ENCODE data around the gene FNDC11. TPM values are rescaled to one million over a fixed set of nuclear protein-coding genes. Genes with fewer than 3 reads are reported as not detected.
A peak's percentile ranks its signal among the peaks of the same experiment; 100 is the strongest.

The FNDC11 gene
- total and polyA plus RNA-seq, 7 experiments from 2014 or later = 0.22 to 1.2 (median 0.32) TPM

DNA sequence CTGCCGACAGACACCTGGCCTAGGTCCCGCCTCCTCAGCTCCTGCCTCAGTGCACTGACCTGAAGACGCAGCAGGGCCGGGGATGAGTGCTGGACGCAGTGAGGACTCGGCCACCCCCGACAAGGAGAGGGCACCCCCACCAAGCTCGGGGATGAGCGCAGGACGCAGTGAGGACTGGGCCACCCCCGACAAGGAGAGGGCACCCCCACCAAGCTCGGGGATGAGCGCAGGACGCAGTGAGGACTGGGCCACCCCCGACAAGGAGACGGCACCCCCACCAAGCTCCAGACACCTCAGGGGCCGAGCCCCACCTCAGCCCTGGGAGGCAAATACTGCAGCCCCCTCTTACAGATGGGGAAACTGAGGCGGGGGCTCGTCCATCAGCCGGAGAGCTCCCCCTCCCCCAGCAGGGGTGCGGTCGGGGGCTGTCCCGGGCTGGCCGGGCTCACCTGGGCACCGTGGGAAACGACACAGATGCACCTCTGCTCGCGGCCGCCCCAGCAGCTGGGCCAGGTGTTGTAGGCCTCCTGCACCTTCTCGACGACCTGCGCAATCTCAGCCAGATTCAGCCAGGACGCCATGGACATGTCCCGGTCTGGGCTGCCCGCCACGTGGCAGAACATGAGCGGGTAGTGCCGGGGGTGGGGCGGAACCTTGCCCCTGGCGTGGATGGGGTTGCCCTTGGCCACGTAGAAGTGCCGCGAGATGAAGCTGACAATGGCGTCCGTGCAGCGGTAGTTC, 12.6 kb downstream of the FNDC11 start:
- Histone ChIP-seq H3K9me3 (ENCODE audit: control insufficient read depth in 2 of 3, low read length in 3 of 3) (no peaks in the 10 kb centered on the region), H3K36me3 (ENCODE audit: control insufficient read depth in 2 of 3, insufficient read depth in 3 of 3, low read length in 3 of 3) (peaks cover 0 to 43% (median 3%) of the 10 kb centered on the region in 3 experiments), H3K4me3 (ENCODE audit: low read length) (no peak overlapping the region), H3K4me1 (ENCODE audit: control insufficient read depth in 2 of 2, insufficient read depth in 2 of 2, low read length in 2 of 2) (peaks cover 19 to 28% of the 10 kb centered on the region in 2 donors), H3K27me3 (ENCODE audit: control insufficient read depth in 2 of 2, insufficient read depth in 2 of 2, low read length in 2 of 2) (no peaks in the 10 kb centered on the region), H3K27ac (ENCODE audit: low read depth, low read length) (no peak overlapping the region)
- DNase-seq (no peak), ATAC-seq (no peak)
- no peaks in the 10 kb centered on the region for H3K27me3 Mint-ChIP-seq
- peaks cover 0 to 11% (median 0%) of the 10 kb centered on the region in 5 donors for H3K36me3 Mint-ChIP-seq
- peaks cover 0 to 2% (median 0%) of the 10 kb centered on the region in 11 donors for H3K9me3 Mint-ChIP-seq
- intact Hi-C loops (cut with micrococcal nuclease) = loop anchor here in 1 of 2 donors (2.0 kb wide), 1 partner anchor 14 kb away; no protein-coding TSS in a partner anchor
- no peak overlapping the region for H3K27ac Mint-ChIP-seq
- CTCF ChIA-PET = no interaction called here
- peak overlapping the region in 4 of 10 donors; percentile 25 to 86 (median 83) for H3K4me3 Mint-ChIP-seq
- peaks cover 9 to 34% (median 21%) of the 10 kb centered on the region in 7 donors for H3K4me1 Mint-ChIP-seq
- POLR2A ChIA-PET = interaction anchor here (1.1 to 2.9 kb wide), 5 partner anchors 12 to 171 kb away, joined by 3 to 10 read pairs (median 5); partner anchors contain the start of genes FNDC11 and PTK6

DNA sequence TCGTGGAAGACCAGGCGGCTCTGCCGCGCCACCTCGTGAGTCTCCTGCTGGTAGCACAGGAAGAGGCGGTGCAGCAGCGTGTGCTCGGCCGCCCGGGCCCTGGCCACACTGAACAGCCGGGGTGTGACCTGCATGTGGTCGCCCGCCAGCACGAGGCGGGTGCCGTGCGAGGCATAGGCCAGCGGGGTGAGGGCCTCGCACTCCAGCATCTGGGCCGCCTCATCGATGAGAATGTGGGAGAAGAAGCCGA, 13.1 kb downstream of the FNDC11 start:
- no peak for DNase-seq
- H3K9me3 ChIP-seq (ENCODE audit: control insufficient read depth in 2 of 3, low read length in 3 of 3) = no peaks in the 10 kb centered on the region
- H3K27ac ChIP-seq (ENCODE audit: low read depth, low read length) = no peak overlapping the region
- H3K36me3 ChIP-seq (ENCODE audit: control insufficient read depth in 2 of 3, insufficient read depth in 3 of 3, low read length in 3 of 3) = peaks cover 0 to 42% (median 0%) of the 10 kb centered on the region in 3 experiments
- intact Hi-C loops (cut with micrococcal nuclease) = loop anchor here in 1 of 2 donors (2.0 kb wide), 1 partner anchor 14 kb away; no protein-coding TSS in a partner anchor
- H3K4me1 Mint-ChIP-seq = peaks cover 9 to 34% (median 21%) of the 10 kb centered on the region in 7 donors
- peak overlapping the region in 7 of 10 donors; percentile 25 to 86 (median 81) for H3K4me3 Mint-ChIP-seq
- ATAC-seq = peak; percentile 47
- ChIA-PET POLR2A (interaction anchor here (0.7 to 2.9 kb wide), 7 partner anchors 12 to 171 kb away, joined by 3 to 10 read pairs (median 4); partner anchors contain the start of genes ARFRP1, FNDC11, PTK6 and ZGPAT), CTCF (no interaction called here)
- H3K4me1 ChIP-seq (ENCODE audit: control insufficient read depth in 2 of 2, insufficient read depth in 2 of 2, low read length in 2 of 2) = peaks cover 19 to 28% of the 10 kb centered on the region in 2 donors
- no peak overlapping the region for H3K4me3 ChIP-seq (ENCODE audit: low read length)
- H3K27ac Mint-ChIP-seq = no peak overlapping the region
- H3K9me3 Mint-ChIP-seq = peaks cover 0 to 2% (median 0%) of the 10 kb centered on the region in 11 donors
- H3K27me3 ChIP-seq (ENCODE audit: control insufficient read depth in 2 of 2, insufficient read depth in 2 of 2, low read length in 2 of 2) = no peaks in the 10 kb centered on the region
- H3K36me3 Mint-ChIP-seq = peaks cover 0 to 11% (median 0%) of the 10 kb centered on the region in 5 donors
- H3K27me3 Mint-ChIP-seq = no peaks in the 10 kb centered on the region

GRCh38 chr20:63567386-63568169, 13.6 kb downstream of the FNDC11 start:
- peaks cover 0 to 41% (median 0%) of the 10 kb centered on the region in 3 experiments for H3K36me3 ChIP-seq (ENCODE audit: control insufficient read depth in 2 of 3, insufficient read depth in 3 of 3, low read length in 3 of 3)
- peaks cover 19 to 28% of the 10 kb centered on the region in 2 donors for H3K4me1 ChIP-seq (ENCODE audit: control insufficient read depth in 2 of 2, insufficient read depth in 2 of 2, low read length in 2 of 2)
- H3K9me3 ChIP-seq (ENCODE audit: control insufficient read depth in 2 of 3, low read length in 3 of 3) = no peaks in the 10 kb centered on the region
- H3K36me3 Mint-ChIP-seq = peaks cover 0 to 11% (median 0%) of the 10 kb centered on the region in 5 donors
- intact Hi-C loops (cut with micrococcal nuclease) = loop anchor here (2.0 kb wide), 1 partner anchor 15 kb away; no protein-coding TSS in a partner anchor
- no peak overlapping the region for H3K27ac ChIP-seq (ENCODE audit: low read depth, low read length)
- ATAC-seq (peak; percentile 84), DNase-seq (peak in 8 of 9 donors; percentile 33 to 66 (median 42))
- peak overlapping the region in 5 of 9 donors; percentile 32 to 59 (median 48) for H3K27ac Mint-ChIP-seq
- ChIA-PET POLR2A (interaction anchor here (0.7 to 2.9 kb wide), 11 partner anchors 13 to 413 kb away, joined by 3 to 10 read pairs (median 4); partner anchors contain the start of genes ARFRP1, FNDC11, PPDPF and PTK6), CTCF (interaction anchor here (0.8 kb wide), 1 partner anchor 266 kb away, joined by 3 read pairs; no protein-coding TSS in a partner anchor)
- no peaks in the 10 kb centered on the region for H3K27me3 Mint-ChIP-seq
- peak overlapping the region; percentile 62 for H3K4me3 ChIP-seq (ENCODE audit: low read length)
- H3K27me3 ChIP-seq (ENCODE audit: control insufficient read depth in 2 of 2, insufficient read depth in 2 of 2, low read length in 2 of 2) = no peaks in the 10 kb centered on the region
- H3K9me3 Mint-ChIP-seq = peaks cover 0 to 2% (median 0%) of the 10 kb centered on the region in 11 donors
- peak overlapping the region; percentile 70 to 86 (median 82) for H3K4me3 Mint-ChIP-seq
- H3K4me1 Mint-ChIP-seq = peaks cover 9 to 34% (median 21%) of the 10 kb centered on the region in 7 donors

DNA sequence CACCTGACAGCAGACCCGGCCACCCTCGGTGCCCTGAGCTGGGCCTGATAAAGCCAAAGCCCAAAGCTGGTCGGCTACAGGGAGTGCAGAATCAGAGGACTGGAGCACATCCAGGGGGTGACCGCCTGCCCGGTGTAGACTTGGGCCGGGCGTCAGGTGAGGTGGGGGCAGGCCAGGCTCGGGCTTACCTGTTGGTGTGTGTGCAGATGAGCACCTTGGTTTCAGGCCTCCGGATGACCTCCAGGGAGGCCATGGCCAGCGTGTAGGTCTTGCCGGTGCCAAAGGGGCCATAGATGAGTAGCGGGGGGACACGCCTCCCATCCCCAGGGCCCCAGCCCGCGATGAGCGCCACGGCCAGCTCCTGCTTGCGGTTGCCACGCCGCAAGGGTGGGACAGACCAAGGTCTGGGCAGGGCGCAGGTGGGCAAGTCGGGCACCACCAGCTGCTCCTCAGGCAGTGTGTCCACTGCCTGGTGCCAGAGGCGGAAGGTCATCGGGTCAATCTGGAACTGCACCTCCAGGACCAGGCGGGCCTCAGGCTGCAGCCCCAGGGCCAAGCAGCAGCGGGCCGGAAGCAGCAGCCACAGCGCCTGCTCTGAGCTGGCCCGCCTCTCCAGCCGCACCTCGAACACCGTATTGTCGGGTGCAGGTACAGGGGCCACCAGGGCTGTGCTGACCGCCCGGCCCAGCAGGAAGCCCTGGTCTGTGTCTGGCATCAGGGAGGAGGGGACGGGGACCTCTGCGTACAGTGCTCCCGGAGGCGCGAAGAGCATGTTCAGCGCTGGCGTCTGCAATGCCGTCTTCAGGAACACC, 14.4 kb downstream of the FNDC11 start:
- DNase-seq (no peak), ATAC-seq (peak; percentile 16)
- POLR2A ChIA-PET = interaction anchor here (0.7 to 2.9 kb wide), 8 partner anchors 14 to 412 kb away, joined by 3 to 10 read pairs (median 4); partner anchors contain the start of genes ARFRP1, FNDC11, PPDPF and ZGPAT
- Mint-ChIP-seq H3K4me1 (peaks cover 9 to 34% (median 21%) of the 10 kb centered on the region in 7 donors), H3K27me3 (no peaks in the 10 kb centered on the region), H3K4me3 (peak overlapping the region; percentile 70 to 86 (median 82)), H3K27ac (peak overlapping the region in 4 of 9 donors; percentile 32 to 59 (median 43)), H3K9me3 (peaks cover 0 to 2% (median 0%) of the 10 kb centered on the region in 11 donors), H3K36me3 (peaks cover 0 to 11% (median 0%) of the 10 kb centered on the region in 5 donors)
- intact Hi-C loops (cut with micrococcal nuclease) = loop anchor here in 1 of 2 donors (2.0 kb wide), 1 partner anchor 16 kb away; no protein-coding TSS in a partner anchor
- Histone ChIP-seq H3K4me1 (ENCODE audit: control insufficient read depth in 2 of 2, insufficient read depth in 2 of 2, low read length in 2 of 2) (peaks cover 26 to 33% of the 10 kb centered on the region in 2 donors), H3K27me3 (ENCODE audit: control insufficient read depth in 2 of 2, insufficient read depth in 2 of 2, low read length in 2 of 2) (no peaks in the 10 kb centered on the region), H3K36me3 (ENCODE audit: control insufficient read depth in 2 of 3, insufficient read depth in 3 of 3, low read length in 3 of 3) (peaks cover 0 to 36% (median 0%) of the 10 kb centered on the region in 3 experiments), H3K27ac (ENCODE audit: low read depth, low read length) (no peak overlapping the region), H3K4me3 (ENCODE audit: low read length) (peak overlapping the region; percentile 62), H3K9me3 (ENCODE audit: control insufficient read depth in 2 of 3, low read length in 3 of 3) (no peaks in the 10 kb centered on the region)
- CTCF ChIA-PET = interaction anchor here (0.8 kb wide), 1 partner anchor 265 kb away, joined by 3 read pairs; no protein-coding TSS in a partner anchor

- Mint-ChIP-seq H3K9me3 (peaks cover 0 to 2% (median 0%) of the 10 kb centered on the region in 11 donors), H3K4me1 (peaks cover 9 to 34% (median 21%) of the 10 kb centered on the region in 7 donors), H3K27ac (peak overlapping the region in 1 of 9 donors; percentile 38), H3K27me3 (no peaks in the 10 kb centered on the region), H3K4me3 (peak overlapping the region in 8 of 10 donors; percentile 39 to 86 (median 62)), H3K36me3 (peaks cover 0 to 11% (median 0%) of the 10 kb centered on the region in 5 donors)
- ChIA-PET POLR2A (interaction anchor here (0.8 to 2.9 kb wide), 5 partner anchors 15 to 296 kb away, joined by 3 to 10 read pairs (median 3); partner anchors contain the start of genes FNDC11, PPDPF and TPD52L2), CTCF (no interaction called here)
- Histone ChIP-seq H3K4me3 (ENCODE audit: low read length) (peak overlapping the region; percentile 62), H3K9me3 (ENCODE audit: control insufficient read depth in 2 of 3, low read length in 3 of 3) (no peaks in the 10 kb centered on the region), H3K27me3 (ENCODE audit: control insufficient read depth in 2 of 2, insufficient read depth in 2 of 2, low read length in 2 of 2) (no peaks in the 10 kb centered on the region), H3K27ac (ENCODE audit: low read depth, low read length) (no peak overlapping the region), H3K4me1 (ENCODE audit: control insufficient read depth in 2 of 2, insufficient read depth in 2 of 2, low read length in 2 of 2) (peaks cover 27 to 35% of the 10 kb centered on the region in 2 donors), H3K36me3 (ENCODE audit: control insufficient read depth in 2 of 3, insufficient read depth in 3 of 3, low read length in 3 of 3) (peaks cover 0 to 27% (median 0%) of the 10 kb centered on the region in 3 experiments)
- ATAC-seq = no peak
- no peak for DNase-seq
- intact Hi-C loops (cut with micrococcal nuclease) = loop anchor here in 1 of 2 donors (2.0 kb wide), 1 partner anchor 16 kb away; no protein-coding TSS in a partner anchor
Measured at GRCh38 chr20:63568986-63569949, 15.3 kb downstream of the FNDC11 start.

Measured in naive thymus-derived CD4-positive, alpha-beta T cell (primary cell).